HL-60 (cell line): ENCODE results near the gene CNNM4.

Source experiments
- POLR2AphosphoS5 ChIP-seq: IDR thresholded peaks from 2 replicates; pipeline ENCODE4 v1.6.1; 2012; ENCODE audit warnings: low read depth
- SPI1 ChIP-seq: IDR thresholded peaks from 2 replicates; pipeline ENCODE4 v1.6.1; 2012; ENCODE audit warnings: low read depth, mild to moderate bottlenecking, borderline replicate concordance

GRCh38 chr2:96715658-96716057 lies 45.0 kb upstream of the CNNM4 start:
- no peak for TF ChIP-seq SPI1
- TF ChIP-seq POLR2AphosphoS5 = no peak
